Forelimb muscle (tissue), 1 donor: ENCODE results near the gene EWSR1. TPM values are rescaled to one million over a fixed set of nuclear protein-coding genes. Genes with fewer than 3 reads are reported as not detected.
"Not testable (repeated sequence)": the region's sequence is repeated elsewhere in the genome, so short reads cannot be mapped to it uniquely, and the experiment has no call there.

Source experiments
- DNase-seq: peaks from one replicate; pipeline ENCODE4 v3.0.0-alpha.2; 2013; ENCODE audit warnings: low read depth
- polyA plus RNA-seq: library from polyadenylated mRNA; unstranded; fragments of 120-200 nt; gene quantifications from one replicate; pipeline ENCODE4 v1.2.1, GENCODE V29; 2013; ENCODE audit not compliant: insufficient read length

Gene EWSR1
- polyA plus RNA-seq, 1 donor = 157 TPM

DNA sequence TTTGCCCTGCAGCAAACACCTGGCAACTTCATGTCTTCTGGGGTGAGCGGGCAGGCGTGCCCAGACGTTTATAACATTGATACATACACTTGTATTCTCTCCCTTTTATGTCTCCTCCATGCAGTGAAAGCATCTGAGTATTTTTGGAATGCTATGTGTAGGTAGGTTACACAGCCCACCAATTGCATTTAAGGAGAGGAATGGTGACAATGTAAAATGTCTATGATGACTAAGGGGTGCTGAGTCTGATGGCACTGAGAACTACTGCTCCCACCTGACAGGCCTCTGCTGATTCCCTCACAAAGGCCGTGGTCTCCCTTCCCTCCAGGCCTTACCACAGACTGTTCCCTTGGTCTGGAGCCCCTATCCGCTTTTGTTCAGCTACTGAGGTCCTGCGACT lies 70.3 kb downstream of the EWSR1 start:
- no peak for DNase-seq

- DNase-seq = no peak
These were observed 71.5 kb downstream of the EWSR1 start for GRCh38 chr22:29339381-29340235.

DNA sequence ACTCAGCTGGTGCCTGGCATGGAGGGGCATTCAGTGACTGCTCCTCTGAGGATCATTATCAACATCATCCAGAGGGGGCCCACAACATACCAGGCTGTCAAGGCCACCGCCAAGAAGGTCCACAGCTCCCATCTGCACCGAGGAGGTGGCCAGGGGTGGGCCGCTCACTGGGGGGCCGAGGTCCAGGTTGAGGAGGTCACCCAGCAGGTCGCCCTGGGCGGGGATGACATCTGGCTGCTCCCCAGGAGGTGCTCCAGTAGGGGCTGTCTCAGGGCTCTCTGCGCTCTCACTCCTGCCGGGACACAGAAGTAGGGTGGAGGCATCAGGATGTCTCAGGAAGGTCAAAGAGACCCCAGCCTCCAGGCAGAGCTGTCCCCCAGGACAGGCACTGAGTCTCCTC lies 72.5 kb downstream of the EWSR1 start:
- DNase-seq = no peak

- DNase-seq = no peak
These were observed 73.2 kb downstream of the EWSR1 start for GRCh38 chr22:29341056-29341848.

- DNase-seq = no peak
These were observed 73.7 kb downstream of the EWSR1 start for GRCh38 chr22:29341849-29342127.

- no peak for DNase-seq
These were observed 74.1 kb downstream of the EWSR1 start for GRCh38 chr22:29342177-29342576.

- no peak for DNase-seq
These were observed 74.7 kb downstream of the EWSR1 start for GRCh38 chr22:29342577-29343312.

GRCh38 chr22:29343313-29343805 lies 75.3 kb downstream of the EWSR1 start:
- no peak for DNase-seq

- DNase-seq = no peak
These were observed 76.1 kb downstream of the EWSR1 start for GRCh38 chr22:29344137-29344536.

DNA sequence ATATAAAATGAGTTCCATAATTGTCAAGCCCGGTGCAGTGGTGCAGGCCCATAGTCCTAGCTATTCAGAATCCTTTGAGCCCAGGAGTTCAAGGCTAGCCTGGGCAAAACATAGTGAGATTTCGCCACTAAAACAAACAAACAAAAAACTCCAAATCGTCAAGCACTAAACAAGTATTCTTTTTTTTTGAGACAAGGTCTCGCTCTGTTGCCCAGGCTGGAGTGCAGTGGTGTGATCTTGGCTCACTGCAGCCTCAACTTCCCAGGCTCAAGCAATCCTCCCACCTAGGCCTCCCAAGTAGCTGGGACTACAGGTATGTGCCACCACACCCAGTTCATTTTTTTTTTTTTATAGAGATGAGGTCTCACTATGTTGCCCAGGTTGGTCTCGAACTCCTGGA lies 76.8 kb downstream of the EWSR1 start:
- DNase-seq = not testable (repeated sequence)

GRCh38 chr22:29345932-29346331 lies 77.9 kb downstream of the EWSR1 start:
- DNase-seq = no peak

DNA sequence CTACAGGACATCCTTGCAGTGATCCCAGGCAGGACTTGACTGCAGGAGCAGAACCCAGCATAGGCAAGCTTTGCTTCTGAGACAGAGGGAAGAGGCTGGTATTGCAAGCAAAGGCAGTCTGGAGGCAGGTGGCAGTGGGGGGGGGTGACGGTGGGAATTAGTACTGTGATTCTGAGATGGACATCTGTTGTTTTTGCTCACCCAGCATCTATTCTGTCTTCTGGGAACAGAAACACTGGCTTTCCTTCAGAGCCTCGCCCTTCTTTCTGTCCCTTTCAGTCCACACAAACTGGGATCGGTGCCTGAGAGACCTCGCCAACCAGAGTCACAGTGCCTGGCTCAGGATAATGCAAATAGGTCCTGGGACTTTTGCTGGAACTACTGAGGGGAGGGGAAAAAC lies 78.6 kb downstream of the EWSR1 start:
- DNase-seq = no peak

DNA sequence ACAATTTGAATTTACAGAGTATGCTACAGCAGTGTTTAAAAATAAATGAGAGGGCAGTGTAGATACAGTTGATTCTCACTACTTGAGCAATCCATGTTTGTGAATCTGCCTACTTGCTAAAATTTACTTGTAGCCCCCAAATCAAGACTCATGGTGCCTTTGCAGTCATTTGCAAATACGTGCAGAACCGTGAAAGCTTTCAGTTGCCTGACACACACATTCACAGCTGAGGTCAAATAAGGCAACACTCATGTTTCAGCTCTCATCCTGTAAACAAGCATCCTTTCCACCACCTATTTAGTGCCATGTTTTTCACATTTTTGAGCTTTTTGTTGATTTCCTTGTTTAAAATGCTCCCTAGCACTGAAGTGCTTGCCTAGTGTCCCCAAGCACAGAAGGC lies 80.0 kb downstream of the EWSR1 start:
- DNase-seq = no peak

- DNase-seq = no peak
These were observed 80.9 kb downstream of the EWSR1 start for GRCh38 chr22:29348956-29349355.

Other genes with a start within 250 kb of the EWSR1 start
- gene C22orf31, start 206.4 kb upstream of the EWSR1 start, polyA plus RNA-seq = 1.8 TPM
- gene KREMEN1, start 195.2 kb upstream of the EWSR1 start, polyA plus RNA-seq = 94.7 TPM
- gene EMID1, start 62.4 kb upstream of the EWSR1 start, polyA plus RNA-seq = 7.5 TPM
- gene RHBDD3, start 287 bp upstream of the EWSR1 start, polyA plus RNA-seq = 22.9 TPM
- 9.6 TPM for gene GAS2L1, start 38.4 kb downstream of the EWSR1 start, polyA plus RNA-seq
- 2.5 TPM for gene RASL10A, start 47.4 kb downstream of the EWSR1 start, polyA plus RNA-seq
- gene AP1B1, start 120.3 kb downstream of the EWSR1 start, polyA plus RNA-seq = 23.9 TPM
- gene RFPL1, start 170.3 kb downstream of the EWSR1 start, polyA plus RNA-seq = not detected
- gene NEFH, start 211.9 kb downstream of the EWSR1 start, polyA plus RNA-seq = 1.5 TPM